ENCODE results near the gene MTA3. TPM values are rescaled to one million over a fixed set of nuclear protein-coding genes. Genes with fewer than 3 reads are reported as not detected.
"Not testable (repeated sequence)": the region's sequence is repeated elsewhere in the genome, so short reads cannot be mapped to it uniquely, and the experiment has no call there.

Gene MTA3
- total and polyA plus RNA-seq, 2 donors (not counting 3 experiments of a cell fraction or from before 2014, with no cell fraction given), result 36.3 to 53.3 TPM

DNA sequence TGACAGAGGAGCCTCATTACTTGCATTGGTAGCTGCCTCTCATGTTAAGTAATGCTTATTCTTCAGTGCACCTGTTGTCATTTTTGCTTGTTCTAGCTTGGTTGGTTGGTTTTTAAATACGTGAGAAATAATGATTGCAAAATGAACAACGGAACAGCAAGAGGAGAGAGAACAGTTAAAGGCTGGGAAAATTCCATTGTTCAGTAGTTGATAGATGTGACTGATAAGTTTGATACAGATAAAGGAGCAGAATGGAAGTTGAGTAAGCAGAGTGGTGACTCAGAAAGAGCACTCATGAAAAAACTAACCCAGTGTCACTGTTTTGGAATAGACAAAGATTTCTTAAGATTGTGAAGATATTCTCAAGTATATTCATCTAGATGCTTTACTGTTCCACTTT, 50.5 kb downstream of the MTA3 start:
- Histone ChIP-seq H3K27me3 (ENCODE audit: control insufficient read depth in 2 of 2, insufficient read depth in 2 of 2, low read length in 2 of 2) (no peaks in the 10 kb centered on the region), H3K9ac (replicated peaks; ENCODE audit: extremely low read depth, insufficient read depth, low read length) (peak overlapping the region; percentile 61), H4K20me1 (replicated peaks; ENCODE audit: control insufficient read depth, extremely low read depth, insufficient read depth, low read length) (no peaks in the 10 kb centered on the region), H3K4me1 (ENCODE audit: control insufficient read depth, extremely low read depth, insufficient read depth, low read length) (peaks cover 25% of the 10 kb centered on the region), H3K9me3 (replicated peaks; ENCODE audit: control insufficient read depth, insufficient read depth, low read length) (no peaks in the 10 kb centered on the region), H3K79me2 (ENCODE audit: control insufficient read depth, insufficient read depth, low read length) (peaks cover 5% of the 10 kb centered on the region), H2AFZ (ENCODE audit: low read depth, low read length) (no peak overlapping the region), H3K9me1 (replicated peaks; ENCODE audit: control insufficient read depth, extremely low read depth, insufficient read depth, low read length) (no peaks in the 10 kb centered on the region), H3K36me3 (ENCODE audit: control insufficient read depth in 2 of 2, extremely low read depth in 1 of 2, insufficient read depth in 2 of 2, low read length in 2 of 2) (no peaks in the 10 kb centered on the region), H3K4me2 (ENCODE audit: insufficient read depth, low read length) (peak overlapping the region; percentile 61), H3K4me3 (replicated peaks in 1 of 3; ENCODE audit: insufficient read depth in 1 of 3, low read depth in 1 of 3, low read length in 3 of 3) (peak overlapping the region in 1 of 3 experiments; percentile 5), H3K27ac (ENCODE audit: insufficient read depth, low read depth, low read length) (peak overlapping the region; percentile 86)
- peak; percentile 95 for FAIRE-seq
- CTCF ChIA-PET, result interaction anchor here (0.9 to 1.3 kb wide), 2 partner anchors 44 to 122 kb away, joined by 3 to 6 read pairs; no protein-coding TSS in a partner anchor
- TF ChIP-seq JUN (IDR thresholded peaks at IDR 0.05; ENCODE audit: borderline replicate concordance, insufficient read depth, insufficient read length, low read depth) (peak; percentile 90), FOS (IDR thresholded peaks at IDR 0.05; ENCODE audit: borderline replicate concordance, insufficient read depth, low read length) (peak; percentile 93), EZH2 (IDR thresholded peaks at IDR 0.05; ENCODE audit: borderline replicate concordance, low read depth, low read length, severe bottlenecking) (no peak), MYC (IDR thresholded peaks at IDR 0.05; ENCODE audit: low read depth, low read length) (no peak), GATA2 (IDR thresholded peaks at IDR 0.05; ENCODE audit: insufficient read depth, insufficient read length, low read depth, low read length) (peak; percentile 99)
- POLR2A ChIA-PET, result no interaction called here
- dilution Hi-C loops (cut with MboI; ENCODE audit: extremely low pct_ligation_motif_present, low sequenced_read_pairs) (no loop called here), intact Hi-C loops (cut with micrococcal nuclease) (no loop called here)
- no TSS peak for BruUV-seq (replicated peaks)
- DNase-seq (ENCODE audit: low read depth, low spot score), result peak; percentile 91

DNA sequence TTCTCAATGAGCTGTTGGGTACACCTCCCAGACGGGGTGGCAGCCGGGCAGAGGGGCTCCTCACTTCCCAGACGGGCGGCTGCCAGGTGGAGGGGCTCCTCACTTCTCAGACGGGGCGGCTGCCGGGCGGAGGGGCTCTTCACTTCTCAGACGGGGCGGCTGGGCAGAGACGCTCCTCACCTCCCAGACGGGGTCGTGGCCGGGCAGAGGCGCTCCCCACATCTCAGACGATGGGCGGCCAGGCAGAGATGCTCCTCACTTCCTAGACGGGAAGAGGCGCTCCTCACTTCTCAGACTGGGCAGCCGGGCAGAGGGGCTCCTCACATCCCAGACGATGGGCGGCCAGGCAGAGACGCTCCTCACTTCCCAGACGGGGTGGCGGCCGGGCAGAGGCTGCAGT, 53.2 kb downstream of the MTA3 start:
- H3K9me3 ChIP-seq (replicated peaks; ENCODE audit: control insufficient read depth, insufficient read depth, low read length); BruUV-seq (replicated peaks); H3K79me2 ChIP-seq (ENCODE audit: control insufficient read depth, insufficient read depth, low read length); H3K36me3 ChIP-seq (ENCODE audit: control insufficient read depth in 2 of 2, extremely low read depth in 1 of 2, insufficient read depth in 2 of 2, low read length in 2 of 2); intact Hi-C loops (cut with micrococcal nuclease); POLR2A ChIA-PET; H3K4me2 ChIP-seq (ENCODE audit: insufficient read depth, low read length); H4K20me1 ChIP-seq (replicated peaks; ENCODE audit: control insufficient read depth, extremely low read depth, insufficient read depth, low read length); H3K4me3 ChIP-seq (replicated peaks in 1 of 3; ENCODE audit: insufficient read depth in 1 of 3, low read depth in 1 of 3, low read length in 3 of 3); H2AFZ ChIP-seq (ENCODE audit: low read depth, low read length); H3K27me3 ChIP-seq (ENCODE audit: control insufficient read depth in 2 of 2, insufficient read depth in 2 of 2, low read length in 2 of 2); H3K27ac ChIP-seq (ENCODE audit: insufficient read depth, low read depth, low read length); H3K9ac ChIP-seq (replicated peaks; ENCODE audit: extremely low read depth, insufficient read depth, low read length); dilution Hi-C loops (cut with MboI; ENCODE audit: extremely low pct_ligation_motif_present, low sequenced_read_pairs); CTCF ChIA-PET; DNase-seq (ENCODE audit: low read depth, low spot score); FAIRE-seq; H3K9me1 ChIP-seq (replicated peaks; ENCODE audit: control insufficient read depth, extremely low read depth, insufficient read depth, low read length): not testable (repeated sequence)
- peaks cover 25% of the 10 kb centered on the region for H3K4me1 ChIP-seq (ENCODE audit: control insufficient read depth, extremely low read depth, insufficient read depth, low read length)

All from endothelial cell of umbilical vein (primary cell).